Right lung (tissue), 5 donors: Measurements from ENCODE around the gene ONECUT2. TPM values are rescaled to one million over a fixed set of nuclear protein-coding genes. Genes with fewer than 3 reads are reported as not detected.

Source experiments
- DNase-seq, 2 donors: peaks; one replicate each; pipeline ENCODE4 v3.0.0-alpha.2; 2013
- polyA plus RNA-seq, 5 donors: library from polyadenylated mRNA; unstranded; fragments of 120-200 nt; gene quantifications; one replicate each; pipeline versions ENCODE4 v1.2.1 to v1.2.3, GENCODE V29; 2013; ENCODE audit warnings: inconsistent platforms in 1 of 5, low replicate concordance in 1 of 5; ENCODE audit not compliant: insufficient read length in 5 of 5, insufficient read depth in 1 of 5

Gene ONECUT2
- polyA plus RNA-seq, 5 donors, result 0.04 to 0.10 (median 0.08) TPM

GRCh38 chr18:57431002-57431382 is 4.2 kb upstream of the ONECUT2 start:
- no peak for DNase-seq

GRCh38 chr18:57431467-57432080 is 3.6 kb upstream of the ONECUT2 start:
- no peak for DNase-seq

- no peak for DNase-seq
These were observed 3.0 kb upstream of the ONECUT2 start for GRCh38 chr18:57432140-57432539.

- DNase-seq, result no peak
These were observed 2.3 kb upstream of the ONECUT2 start for GRCh38 chr18:57432751-57433400.

- DNase-seq, result no peak
These were observed 1.7 kb upstream of the ONECUT2 start for GRCh38 chr18:57433482-57433881.

GRCh38 chr18:57433934-57434535 is 1.1 kb upstream of the ONECUT2 start:
- DNase-seq, result no peak

- DNase-seq, result no peak
These were observed 644 bp downstream of the ONECUT2 start for GRCh38 chr18:57435846-57436190.

- DNase-seq, result no peak
These were observed 1.2 kb downstream of the ONECUT2 start for GRCh38 chr18:57436191-57436964.

- no peak for DNase-seq
These were observed 1.8 kb downstream of the ONECUT2 start for GRCh38 chr18:57436965-57437333.

- DNase-seq, result no peak
These were observed 2.2 kb downstream of the ONECUT2 start for GRCh38 chr18:57437402-57437765.

- no peak for DNase-seq
These were observed 2.8 kb downstream of the ONECUT2 start for GRCh38 chr18:57437766-57438671.

GRCh38 chr18:57438743-57439608 is 3.8 kb downstream of the ONECUT2 start:
- no peak for DNase-seq

GRCh38 chr18:57439609-57439968 is 4.4 kb downstream of the ONECUT2 start:
- DNase-seq, result no peak

- DNase-seq, result no peak
These were observed 4.8 kb downstream of the ONECUT2 start for GRCh38 chr18:57439985-57440330.

- DNase-seq, result no peak
These were observed 5.3 kb downstream of the ONECUT2 start for GRCh38 chr18:57440331-57441070.

GRCh38 chr18:57441071-57441794 is 6.1 kb downstream of the ONECUT2 start:
- no peak for DNase-seq

- no peak for DNase-seq
These were observed 8.1 kb downstream of the ONECUT2 start for GRCh38 chr18:57443247-57443646.

- no peak for DNase-seq
These were observed 8.5 kb downstream of the ONECUT2 start for GRCh38 chr18:57443702-57444101.

GRCh38 chr18:57444301-57444759 is 9.2 kb downstream of the ONECUT2 start:
- no peak for DNase-seq
